Natural killer cell (primary cell): ENCODE results near the gene NRM. TPM values are rescaled to one million over a fixed set of nuclear protein-coding genes. Genes with fewer than 3 reads are reported as not detected.

Experiments used
- ATAC-seq, 3 donors: fragments of 150-1000 bp in 2 of 3; fragments of 200-7000 bp in 1 of 3; cut with Tn5 transposase; 1 replicate in 1 of 3; 2 replicates in 2 of 3; pipeline ENCODE4 v1.10.0; 2021; ENCODE audit warnings: mild to moderate bottlenecking in 2 of 3, moderate library complexity in 2 of 3
- DNase-seq, 2 donors: peaks; one replicate each; pipeline versions ENCODE4 v3.0.0 to v3.0.0-alpha.2; 2013 to 2021; ENCODE audit warnings: mixed read lengths in 1 of 2
- H3K27ac ChIP-seq: one replicate; pipeline ENCODE4 v1.5.1; 2013; ENCODE audit warnings: mild to moderate bottlenecking, low read length
- H3K27me3 ChIP-seq: one replicate; pipeline ENCODE4 v1.6.1; 2013; ENCODE audit warnings: low read length; ENCODE audit not compliant: control insufficient read depth, insufficient read depth
- H3K36me3 ChIP-seq: one replicate; pipeline ENCODE4 v1.6.1; 2013; ENCODE audit warnings: low read length; ENCODE audit not compliant: control insufficient read depth, insufficient read depth
- H3K4me1 ChIP-seq: one replicate; pipeline ENCODE4 v1.6.1; 2013; ENCODE audit warnings: low read length; ENCODE audit not compliant: control insufficient read depth, insufficient read depth
- H3K4me3 ChIP-seq: one replicate; pipeline ENCODE4 v1.5.1; 2013; ENCODE audit warnings: low read length
- H3K9me3 ChIP-seq: one replicate; pipeline ENCODE4 v1.6.1; 2013; ENCODE audit warnings: low read length; ENCODE audit not compliant: control insufficient read depth, insufficient read depth
- H3K27ac Mint-ChIP-seq, 2 donors: one replicate each; pipeline ENCODE4 v1.8.0; 2022; ENCODE audit warnings: mild to moderate bottlenecking in 2 of 2, mixed read lengths in 2 of 2, moderate library complexity in 1 of 2
- H3K27me3 Mint-ChIP-seq, 2 donors: one replicate each; pipeline ENCODE4 v1.8.0; 2022; ENCODE audit warnings: low read depth in 2 of 2, mixed read lengths in 2 of 2
- H3K36me3 Mint-ChIP-seq: one replicate; pipeline ENCODE4 v1.8.0; 2022; ENCODE audit warnings: mixed read lengths
- H3K4me1 Mint-ChIP-seq, 2 donors: one replicate each; pipeline ENCODE4 v1.8.0; 2022; ENCODE audit warnings: mixed read lengths in 2 of 2
- H3K4me3 Mint-ChIP-seq: one replicate; pipeline ENCODE4 v1.8.0; 2022; ENCODE audit warnings: mild to moderate bottlenecking, moderate library complexity, mixed read lengths
- H3K9me3 Mint-ChIP-seq, 2 donors: one replicate each; pipeline ENCODE4 v1.8.0; 2022; ENCODE audit warnings: mixed read lengths in 2 of 2
- WGBS: methylation state at CpG from one replicate; pipeline ENCODE4 v1.1.7; 2013; ENCODE audit warnings: missing lambda C conversion rate; ENCODE audit not compliant: insufficient coverage; 5-methylcytosine and 5-hydroxymethylcytosine counted together
- intact Hi-C: fragments of 100-400 bp; cut with micrococcal nuclease; formaldehyde crosslinking; loops from one replicate; pipeline ENCODE4 v1.14.2; 2022
- total RNA-seq, 4 donors: library from RNA; stranded (reverse); fragments of 120-200 nt in 1 of 4; gene quantifications; one replicate each; pipeline versions ENCODE4 v1.2.3 to v1.2.4, GENCODE V29; 2013 to 2022
- TF ChIP-seq, protein P1 (sequence below): fragments of 200-600 bp; IDR thresholded peaks from one replicate; pipeline ENCODE4 v1.8.0; 2022; ENCODE audit warnings: antibody characterized with exemption

Gene NRM
- total RNA-seq, 3 donors from 2014 or later (not counting 1 experiment from before 2014, with no cell fraction given): 7.4 to 8.9 (median 8.7) TPM

DNA sequence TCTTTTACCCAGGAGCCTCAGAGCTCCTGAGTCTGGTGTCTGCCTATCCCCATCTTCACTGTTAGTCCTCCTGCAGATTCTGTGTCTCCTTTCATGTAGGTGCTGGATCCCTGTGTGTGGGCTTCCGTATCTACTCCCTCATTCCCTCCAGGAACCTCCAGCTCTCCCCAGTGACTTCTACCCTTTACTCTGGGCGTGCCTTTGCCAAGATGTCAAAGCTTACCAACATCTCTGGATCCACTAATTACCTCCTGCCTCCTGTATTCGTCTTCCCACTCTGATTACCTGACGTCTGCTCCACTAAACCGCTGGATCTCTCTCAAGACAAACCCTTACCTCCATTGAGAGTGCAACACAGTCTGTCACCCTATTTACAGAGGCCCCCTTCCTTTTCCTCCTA lies 46.0 kb downstream of the NRM start:
- no peaks in the 10 kb centered on the region for H3K27me3 Mint-ChIP-seq
- no peaks in the 10 kb centered on the region for H3K9me3 ChIP-seq
- no peak overlapping the region for H3K4me3 Mint-ChIP-seq
- DNase-seq (no peak), ATAC-seq (no peak)
- TF ChIP-seq, protein P1, sequence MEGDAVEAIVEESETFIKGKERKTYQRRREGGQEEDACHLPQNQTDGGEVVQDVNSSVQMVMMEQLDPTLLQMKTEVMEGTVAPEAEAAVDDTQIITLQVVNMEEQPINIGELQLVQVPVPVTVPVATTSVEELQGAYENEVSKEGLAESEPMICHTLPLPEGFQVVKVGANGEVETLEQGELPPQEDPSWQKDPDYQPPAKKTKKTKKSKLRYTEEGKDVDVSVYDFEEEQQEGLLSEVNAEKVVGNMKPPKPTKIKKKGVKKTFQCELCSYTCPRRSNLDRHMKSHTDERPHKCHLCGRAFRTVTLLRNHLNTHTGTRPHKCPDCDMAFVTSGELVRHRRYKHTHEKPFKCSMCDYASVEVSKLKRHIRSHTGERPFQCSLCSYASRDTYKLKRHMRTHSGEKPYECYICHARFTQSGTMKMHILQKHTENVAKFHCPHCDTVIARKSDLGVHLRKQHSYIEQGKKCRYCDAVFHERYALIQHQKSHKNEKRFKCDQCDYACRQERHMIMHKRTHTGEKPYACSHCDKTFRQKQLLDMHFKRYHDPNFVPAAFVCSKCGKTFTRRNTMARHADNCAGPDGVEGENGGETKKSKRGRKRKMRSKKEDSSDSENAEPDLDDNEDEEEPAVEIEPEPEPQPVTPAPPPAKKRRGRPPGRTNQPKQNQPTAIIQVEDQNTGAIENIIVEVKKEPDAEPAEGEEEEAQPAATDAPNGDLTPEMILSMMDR: no peak
- H3K9me3 Mint-ChIP-seq: no peaks in the 10 kb centered on the region
- H3K27me3 ChIP-seq: no peaks in the 10 kb centered on the region
- WGBS: 84% methylated on average over 5 of the region's 5 CpGs
- peak overlapping the region in 1 of 2 donors; percentile 8 for H3K27ac Mint-ChIP-seq
- H3K4me1 ChIP-seq: peaks cover 16% of the 10 kb centered on the region
- peaks cover 9% of the 10 kb centered on the region for H3K36me3 ChIP-seq
- H3K4me1 Mint-ChIP-seq: peaks cover 15 to 29% of the 10 kb centered on the region in 2 donors
- no peak overlapping the region for H3K4me3 ChIP-seq
- intact Hi-C loops: no loop called here
- no peak overlapping the region for H3K27ac ChIP-seq
- no peaks in the 10 kb centered on the region for H3K36me3 Mint-ChIP-seq

DNA sequence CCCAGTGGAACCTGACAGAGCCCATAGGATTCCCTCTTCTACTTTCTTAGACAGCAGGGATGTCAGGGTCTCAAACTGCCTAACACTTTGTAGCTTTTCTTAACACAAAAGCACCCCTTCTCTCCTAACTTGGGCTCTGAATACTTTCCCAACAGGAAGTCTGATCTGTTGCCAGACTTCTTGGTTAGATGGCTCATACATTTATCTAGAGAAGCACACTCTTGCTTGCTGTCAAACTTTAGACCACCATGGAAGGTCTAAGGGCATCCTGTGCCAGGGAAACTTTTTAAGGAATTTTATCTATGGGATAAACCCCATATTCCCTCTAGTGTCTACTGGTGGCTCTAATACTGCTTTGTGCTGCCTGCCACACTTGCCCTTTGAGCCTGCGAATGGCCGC lies 47.1 kb downstream of the NRM start:
- H3K27me3 ChIP-seq: no peaks in the 10 kb centered on the region
- TF ChIP-seq, protein P1: no peak
- DNase-seq (no peak), ATAC-seq (no peak)
- Mint-ChIP-seq H3K4me3 (no peak overlapping the region), H3K27ac (peak overlapping the region in 1 of 2 donors; percentile 51), H3K4me1 (peaks cover 15 to 29% of the 10 kb centered on the region in 2 donors), H3K36me3 (no peaks in the 10 kb centered on the region), H3K27me3 (no peaks in the 10 kb centered on the region), H3K9me3 (no peaks in the 10 kb centered on the region)
- WGBS: 96% methylated on average over 2 of the region's 2 CpGs
- H3K4me1 ChIP-seq: peaks cover 16% of the 10 kb centered on the region
- no peak overlapping the region for H3K4me3 ChIP-seq
- H3K27ac ChIP-seq: no peak overlapping the region
- intact Hi-C loops: no loop called here
- H3K9me3 ChIP-seq: no peaks in the 10 kb centered on the region
- H3K36me3 ChIP-seq: peaks cover 7% of the 10 kb centered on the region

DNA sequence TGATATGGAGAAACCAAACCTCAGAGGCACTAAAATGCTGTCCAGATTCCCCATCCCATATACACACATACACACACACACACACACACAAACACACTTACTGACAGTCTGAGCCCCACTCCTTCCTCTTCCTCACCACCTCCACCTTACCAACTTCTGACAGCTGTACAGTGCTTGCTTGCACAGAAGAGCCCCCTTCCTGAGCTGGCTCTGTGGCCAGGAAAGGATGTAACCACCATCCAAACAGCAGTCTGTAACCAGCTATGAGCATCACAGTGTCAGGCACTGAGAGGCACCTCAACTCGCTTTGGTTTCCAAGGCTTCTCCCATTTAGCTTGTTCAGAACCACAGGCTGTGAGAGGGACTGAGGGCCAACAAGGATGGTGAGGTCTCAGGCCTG lies 49.7 kb downstream of the NRM start:
- H3K9me3 Mint-ChIP-seq: no peaks in the 10 kb centered on the region
- no peaks in the 10 kb centered on the region for H3K9me3 ChIP-seq
- H3K27me3 Mint-ChIP-seq: no peaks in the 10 kb centered on the region
- TF ChIP-seq, protein P1: no peak
- DNase-seq (peak in 1 of 2 donors; percentile 20), ATAC-seq (no peak)
- H3K4me3 Mint-ChIP-seq: no peak overlapping the region
- H3K36me3 ChIP-seq: peaks cover 7% of the 10 kb centered on the region
- H3K4me1 ChIP-seq: no peaks in the 10 kb centered on the region
- WGBS: 23% methylated on average over 1 of the region's 1 CpG
- H3K4me1 Mint-ChIP-seq: peaks cover 7 to 11% of the 10 kb centered on the region in 2 donors
- H3K27me3 ChIP-seq: no peaks in the 10 kb centered on the region
- no peak overlapping the region for H3K27ac Mint-ChIP-seq
- no peak overlapping the region for H3K27ac ChIP-seq
- no peak overlapping the region for H3K4me3 ChIP-seq
- intact Hi-C loops: no loop called here
- no peaks in the 10 kb centered on the region for H3K36me3 Mint-ChIP-seq

DNA sequence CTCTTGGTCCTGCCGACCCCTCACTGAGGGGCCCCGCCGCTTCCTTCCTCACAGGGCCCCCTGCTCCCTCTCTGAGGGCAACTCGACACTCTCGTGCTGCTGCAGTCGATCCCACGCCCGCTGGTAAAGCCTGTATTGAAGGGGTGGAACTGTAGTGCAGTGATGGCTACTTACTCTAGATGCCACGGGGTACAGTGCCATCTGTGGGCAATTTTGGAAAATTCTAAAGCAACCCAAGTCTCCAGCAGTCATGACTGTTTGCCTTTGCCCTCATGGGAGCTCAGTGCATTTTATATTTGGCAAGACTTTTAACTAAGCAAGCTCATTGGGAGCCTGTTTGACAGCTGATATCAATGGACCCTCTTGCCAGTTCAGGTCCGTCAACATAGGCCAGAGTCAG lies 50.3 kb downstream of the NRM start:
- H3K4me1 ChIP-seq: no peaks in the 10 kb centered on the region

More for the DNA sequence above, 50.3 kb downstream of the NRM start:
- peak in 1 of 2 donors; percentile 35 for DNase-seq
- no peak for ATAC-seq
- intact Hi-C loops: no loop called here
- Mint-ChIP-seq H3K27ac (no peak overlapping the region), H3K36me3 (no peaks in the 10 kb centered on the region), H3K27me3 (no peaks in the 10 kb centered on the region), H3K4me3 (no peak overlapping the region), H3K4me1 (peaks cover 2 to 5% of the 10 kb centered on the region in 2 donors), H3K9me3 (no peaks in the 10 kb centered on the region)
- Histone ChIP-seq H3K27ac (no peak overlapping the region), H3K27me3 (no peaks in the 10 kb centered on the region), H3K36me3 (peaks cover 7% of the 10 kb centered on the region), H3K9me3 (no peaks in the 10 kb centered on the region), H3K4me3 (no peak overlapping the region)
- 64% methylated on average over 10 of the region's 10 CpGs for WGBS
- TF ChIP-seq, protein P1: no peak
